ENCODE measurements around the gene SLC25A41.

Gene SLC25A41

GRCh38 chr19:6458695-6459261 lies 25.2 kb upstream of the SLC25A41 start:
- no peaks in the 10 kb centered on the region for H3K79me2 ChIP-seq (ENCODE audit: insufficient read depth, low read length)
- H3K36me3 ChIP-seq (ENCODE audit: insufficient read depth, low read length): peaks cover 40% of the 10 kb centered on the region
- no peak overlapping the region for H2AFZ ChIP-seq (ENCODE audit: low read length)
- peak overlapping the region; percentile 71 for H3K4me3 ChIP-seq (ENCODE audit: low read depth, low read length, poor library complexity, severe bottlenecking)
- H3K9ac ChIP-seq (ENCODE audit: low read length): peak overlapping the region; percentile 71
- no peaks in the 10 kb centered on the region for H3F3A ChIP-seq (ENCODE audit: insufficient read depth, low read length)
- no peak for TF ChIP-seq CTCF (IDR thresholded peaks at IDR 0.05; ENCODE audit: low read length)
- no peak for TF ChIP-seq EZH2 (IDR thresholded peaks at IDR 0.05; ENCODE audit: borderline replicate concordance, low read length)
- no peaks in the 10 kb centered on the region for H4K20me1 ChIP-seq (ENCODE audit: insufficient read depth, low read length)
- peak overlapping the region; percentile 71 for H3K27ac ChIP-seq (ENCODE audit: low read depth, low read length, poor library complexity, severe bottlenecking)
- H3K9me3 ChIP-seq (ENCODE audit: low read length): peaks cover 13% of the 10 kb centered on the region
- peak overlapping the region; percentile 87 for H3K4me2 ChIP-seq (ENCODE audit: low read length)
- peaks cover 13% of the 10 kb centered on the region for H3K4me1 ChIP-seq (ENCODE audit: insufficient read depth, low read length, severe bottlenecking)
- no peaks in the 10 kb centered on the region for H3K9me2 ChIP-seq (ENCODE audit: low read depth, low read length)
- H3K27me3 ChIP-seq (ENCODE audit: insufficient read depth, low read length): no peaks in the 10 kb centered on the region

- Histone ChIP-seq H3K27me3 (ENCODE audit: insufficient read depth, low read length) (no peaks in the 10 kb centered on the region), H3K4me3 (ENCODE audit: low read depth, low read length, poor library complexity, severe bottlenecking) (peak overlapping the region; percentile 71), H4K20me1 (ENCODE audit: insufficient read depth, low read length) (no peaks in the 10 kb centered on the region), H3K9ac (ENCODE audit: low read length) (peak overlapping the region; percentile 71), H3K9me2 (ENCODE audit: low read depth, low read length) (no peaks in the 10 kb centered on the region), H3K9me3 (ENCODE audit: low read length) (peaks cover 15% of the 10 kb centered on the region), H3K4me2 (ENCODE audit: low read length) (peak overlapping the region; percentile 87), H3K4me1 (ENCODE audit: insufficient read depth, low read length, severe bottlenecking) (peaks cover 13% of the 10 kb centered on the region), H3K36me3 (ENCODE audit: insufficient read depth, low read length) (peaks cover 46% of the 10 kb centered on the region), H3F3A (ENCODE audit: insufficient read depth, low read length) (no peaks in the 10 kb centered on the region), H3K27ac (ENCODE audit: low read depth, low read length, poor library complexity, severe bottlenecking) (peak overlapping the region; percentile 71), H3K79me2 (ENCODE audit: insufficient read depth, low read length) (no peaks in the 10 kb centered on the region), H2AFZ (ENCODE audit: low read length) (no peak overlapping the region)
- TF ChIP-seq CTCF (IDR thresholded peaks at IDR 0.05; ENCODE audit: low read length): no peak
- no peak for TF ChIP-seq EZH2 (IDR thresholded peaks at IDR 0.05; ENCODE audit: borderline replicate concordance, low read length)
Observed at GRCh38 chr19:6457958-6458694, 24.6 kb upstream of the SLC25A41 start.

GRCh38 chr19:6455924-6456323 lies 22.4 kb upstream of the SLC25A41 start:
- TF ChIP-seq EZH2 (IDR thresholded peaks at IDR 0.05; ENCODE audit: borderline replicate concordance, low read length) (no peak), CTCF (IDR thresholded peaks at IDR 0.05; ENCODE audit: low read length) (no peak)
- Histone ChIP-seq H3K27me3 (ENCODE audit: insufficient read depth, low read length) (no peaks in the 10 kb centered on the region), H3K79me2 (ENCODE audit: insufficient read depth, low read length) (no peaks in the 10 kb centered on the region), H3K4me2 (ENCODE audit: low read length) (no peak overlapping the region), H3K36me3 (ENCODE audit: insufficient read depth, low read length) (peaks cover 64% of the 10 kb centered on the region), H3F3A (ENCODE audit: insufficient read depth, low read length) (no peaks in the 10 kb centered on the region), H3K4me1 (ENCODE audit: insufficient read depth, low read length, severe bottlenecking) (peaks cover 13% of the 10 kb centered on the region), H3K9ac (ENCODE audit: low read length) (no peak overlapping the region), H3K9me2 (ENCODE audit: low read depth, low read length) (no peaks in the 10 kb centered on the region), H2AFZ (ENCODE audit: low read length) (no peak overlapping the region), H3K27ac (ENCODE audit: low read depth, low read length, poor library complexity, severe bottlenecking) (no peak overlapping the region), H3K9me3 (ENCODE audit: low read length) (peaks cover 15% of the 10 kb centered on the region), H3K4me3 (ENCODE audit: low read depth, low read length, poor library complexity, severe bottlenecking) (no peak overlapping the region), H4K20me1 (ENCODE audit: insufficient read depth, low read length) (no peaks in the 10 kb centered on the region)
